Erythroblast (primary cell): ENCODE measurements around the gene APPBP2.

ENCODE experiments used
- DNase-seq, 2 experiments: peaks; one replicate each; lab custom pipeline; 2025; lab: John Stamatoyannopoulos, UW
- GATA1 ChIP-seq: IDR thresholded peaks from 2 replicates; pipeline ENCODE4 v1.6.1; 2011; ENCODE audit warnings: low read depth, mild to moderate bottlenecking, control low read depth, low read length, moderate library complexity
- POLR2A ChIP-seq: IDR thresholded peaks from 2 replicates; pipeline ENCODE4 v1.6.1; 2011; ENCODE audit warnings: mild to moderate bottlenecking, low read length

The APPBP2 gene

GRCh38 chr17:60398227-60398959, 127.6 kb downstream of the APPBP2 start:
- no peak for TF ChIP-seq POLR2A
- no peak for DNase-seq

GRCh38 chr17:60396412-60396811, 129.6 kb downstream of the APPBP2 start:
- TF ChIP-seq POLR2A (no peak), GATA1 (no peak)

GRCh38 chr17:60395508-60396065, 130.5 kb downstream of the APPBP2 start:
- no peak for DNase-seq
- TF ChIP-seq POLR2A (no peak), GATA1 (no peak)

More at GRCh38 chr17:60396412-60396811, 129.6 kb downstream of the APPBP2 start:
- no peak for DNase-seq

- TF ChIP-seq GATA1 (no peak), POLR2A (no peak)
- no peak for DNase-seq
Observed at GRCh38 chr17:60393840-60394723, 132.0 kb downstream of the APPBP2 start.
